HG02840 (cell line): Measurements from ENCODE around the gene CDK14.

ENCODE experiments used
- ATAC-seq: cut with Tn5 transposase; IDR thresholded peaks from one replicate; pipeline ENCODE4 v1.9.1; 2021; ENCODE audit warnings: mild to moderate bottlenecking, moderate library complexity, moderate number of reproducible peaks; ENCODE audit not compliant: unreplicated experiment, low FRiP score

The CDK14 gene

GRCh38 chr7:90595801-90596670 lies at the start of gene CDK14:
CDK14 (plus strand) TSS chr7:90596321; CDS start chr7:90596628, 307 bp downstream.
- peak; percentile 55 for ATAC-seq

DNA sequence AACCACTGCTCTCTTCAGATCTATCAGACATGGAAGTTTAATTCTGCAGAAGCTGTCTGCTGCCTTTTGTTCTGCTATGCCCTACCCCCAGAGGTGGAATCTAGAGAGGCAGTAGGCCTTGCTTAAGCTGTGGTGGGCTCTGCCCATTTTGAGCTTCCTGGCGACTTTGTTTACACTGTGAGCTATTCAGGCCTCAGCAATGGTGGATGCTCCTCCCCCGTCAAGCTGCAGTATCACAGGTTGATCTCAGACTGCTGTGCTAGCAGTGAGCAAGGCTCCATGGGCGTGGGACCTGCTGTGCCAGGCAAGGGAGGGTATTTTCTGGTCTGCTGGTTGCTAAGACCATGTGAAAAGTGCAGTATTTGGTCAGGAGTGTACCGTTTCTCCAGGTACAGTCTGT lies 45.1 kb upstream of the CDK14 start:
- ATAC-seq: no peak

- no peak for ATAC-seq
Measured at GRCh38 chr7:90552521-90552920, 43.6 kb upstream of the CDK14 start.

- no peak for ATAC-seq
Measured at GRCh38 chr7:90560730-90561129, 35.4 kb upstream of the CDK14 start.

DNA sequence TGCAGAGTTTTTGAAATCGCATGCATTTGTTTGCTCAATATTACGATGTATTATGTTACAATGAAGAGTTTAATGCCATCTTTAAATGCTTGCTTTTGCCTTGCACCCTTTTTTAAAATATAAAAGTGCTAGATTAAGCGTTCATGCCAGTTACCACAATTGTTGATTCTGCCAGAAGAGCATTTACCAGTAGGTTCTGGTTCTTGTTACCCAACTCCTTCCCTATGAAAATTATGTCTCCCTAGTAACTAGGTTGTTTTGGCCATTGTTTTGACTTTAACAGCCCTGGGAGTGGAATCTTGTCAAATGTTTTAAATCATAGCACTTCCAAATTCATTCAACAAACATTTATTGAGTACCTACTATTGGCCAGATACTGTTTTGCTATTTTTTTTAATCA lies 32.8 kb upstream of the CDK14 start:
- no peak for ATAC-seq

GRCh38 chr7:90564455-90564854 lies 31.7 kb upstream of the CDK14 start:
- ATAC-seq: no peak

DNA sequence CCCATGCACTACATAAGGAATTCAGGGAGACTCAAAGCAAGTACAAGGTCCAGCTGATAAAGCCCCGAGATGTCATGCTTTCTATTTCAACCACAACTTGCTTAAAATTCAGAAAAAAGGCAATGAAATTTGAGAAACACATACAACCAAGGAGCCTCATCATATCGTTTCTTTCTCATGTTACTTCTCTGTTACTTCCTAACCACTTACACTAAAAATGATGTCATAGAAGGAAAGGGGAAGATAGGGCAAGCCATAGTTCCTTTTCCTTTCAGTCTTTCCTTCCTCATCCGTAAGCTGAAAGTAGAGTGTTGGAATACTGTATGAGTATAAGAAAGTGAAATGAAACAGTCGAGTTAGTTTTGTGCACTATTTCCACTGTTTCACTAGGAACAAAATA lies 27.9 kb upstream of the CDK14 start:
- no peak for ATAC-seq

DNA sequence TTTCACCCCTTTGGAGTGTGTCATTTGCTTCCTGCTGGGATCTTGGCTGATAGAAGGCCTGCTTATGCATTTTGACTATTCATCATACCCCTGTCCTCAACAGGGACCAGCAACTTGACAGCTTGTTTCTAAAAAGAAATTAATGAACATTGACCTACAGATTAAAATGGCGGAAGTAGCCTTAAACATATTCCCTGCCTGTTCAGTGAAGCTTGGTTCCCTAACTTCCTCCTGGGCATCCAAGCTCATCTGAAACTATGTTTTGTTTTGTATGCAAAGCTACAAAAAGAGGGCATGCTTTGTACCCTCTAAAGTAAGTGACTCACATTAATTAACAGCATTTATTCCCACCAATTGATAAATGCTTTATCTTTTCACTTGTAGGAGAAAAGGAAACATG lies 26.8 kb upstream of the CDK14 start:
- no peak for ATAC-seq

GRCh38 chr7:90570373-90570959 lies 25.7 kb upstream of the CDK14 start:
- no peak for ATAC-seq

DNA sequence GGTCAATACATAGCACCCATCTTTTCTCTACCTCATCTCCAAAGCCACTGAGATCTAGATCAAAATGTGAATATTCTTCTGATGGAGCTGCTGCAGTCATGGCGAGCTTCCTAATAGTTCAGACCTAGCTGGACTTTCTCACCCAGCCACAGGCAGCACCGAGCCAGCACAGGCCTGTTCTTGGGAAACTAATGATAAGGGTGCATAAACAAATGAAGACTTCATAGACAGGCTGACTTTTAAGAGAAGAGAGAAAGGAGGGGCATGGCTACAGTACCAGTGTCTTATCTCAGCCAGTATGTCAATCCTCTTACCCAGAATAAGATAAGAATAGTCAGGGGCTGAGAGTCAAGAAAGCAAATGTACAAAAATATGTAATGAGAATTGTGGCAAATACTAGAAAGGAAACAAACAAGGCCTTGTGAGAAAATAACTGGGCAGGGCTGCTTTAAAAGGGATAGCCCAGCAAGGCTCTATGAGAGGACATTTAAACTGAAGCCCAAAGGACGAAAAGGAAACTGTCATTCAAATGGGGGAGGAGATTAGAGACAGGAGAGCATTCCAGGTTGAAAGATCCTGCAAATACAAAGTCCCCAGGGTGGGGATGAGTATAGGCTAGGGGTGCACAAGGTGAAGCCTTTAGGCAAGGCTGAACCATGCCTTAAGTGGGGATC lies 21.8 kb upstream of the CDK14 start:
- no peak for ATAC-seq

DNA sequence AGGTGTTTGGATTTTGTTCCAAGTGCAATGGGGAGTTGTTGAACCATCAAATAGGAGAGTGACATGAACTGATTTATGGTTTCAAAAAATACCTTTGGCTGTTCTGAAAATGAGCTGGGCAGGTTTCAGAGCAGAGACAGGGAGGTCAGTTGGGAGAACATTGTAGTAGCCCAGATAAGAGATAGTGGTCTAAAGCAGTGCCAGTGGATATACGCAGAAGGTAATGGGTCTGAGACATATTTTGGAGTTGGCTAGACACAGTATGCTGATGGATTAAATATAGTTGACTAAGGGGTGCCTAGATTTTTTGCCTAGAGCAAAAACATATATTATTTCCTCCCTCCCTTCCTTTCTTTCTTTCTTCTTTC lies 21.3 kb upstream of the CDK14 start:
- no peak for ATAC-seq

DNA sequence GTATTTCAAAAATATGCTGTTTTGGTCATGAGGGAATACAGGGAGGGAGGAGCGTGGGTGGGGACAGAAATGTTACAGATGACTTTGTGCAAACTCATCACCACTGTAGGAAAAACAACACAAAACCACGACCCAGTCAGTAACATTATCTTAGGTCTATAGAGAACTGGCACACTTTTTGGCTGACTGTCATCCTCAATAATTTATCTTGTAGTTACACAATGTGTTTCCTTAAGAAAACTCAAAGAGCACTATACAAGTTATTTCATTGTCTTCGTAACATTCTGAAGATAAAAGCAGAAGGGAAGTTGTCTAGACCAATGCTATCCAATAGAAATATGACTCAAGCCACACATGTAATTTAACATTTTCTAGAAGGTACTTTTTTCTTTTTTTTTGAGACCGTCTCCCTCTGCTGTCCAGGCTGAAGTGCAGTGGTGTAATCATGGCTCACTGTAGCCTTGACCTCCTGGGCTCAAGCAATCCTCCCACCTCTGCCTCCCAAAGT lies 16.9 kb upstream of the CDK14 start:
- ATAC-seq: no peak

- ATAC-seq: no peak
Measured at GRCh38 chr7:90580051-90580450, 16.1 kb upstream of the CDK14 start.

GRCh38 chr7:90582164-90582563 lies 14.0 kb upstream of the CDK14 start:
- no peak for ATAC-seq

- ATAC-seq: no peak
Measured at GRCh38 chr7:90584378-90584777, 11.7 kb upstream of the CDK14 start.

DNA sequence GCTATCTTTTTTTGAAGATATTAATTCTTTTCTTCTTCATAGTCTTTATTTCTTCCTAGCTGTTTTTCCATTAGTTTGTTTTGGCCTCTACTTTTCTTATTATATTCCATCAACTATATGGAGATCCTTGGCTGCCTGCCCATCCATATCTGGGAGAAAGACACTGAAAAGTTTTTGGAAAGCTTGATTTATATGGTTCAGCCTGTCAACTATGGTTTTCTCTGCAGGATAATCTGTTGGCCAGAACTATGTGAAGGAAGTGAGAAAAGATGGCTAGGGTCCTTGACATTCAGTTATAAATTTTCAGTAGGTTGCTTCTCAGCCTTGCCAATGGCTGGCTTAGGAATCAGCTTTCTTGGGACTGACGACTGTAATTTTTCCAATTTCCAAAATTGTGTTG lies 10.0 kb upstream of the CDK14 start:
- no peak for ATAC-seq

- ATAC-seq: no peak
Measured at GRCh38 chr7:90587766-90588165, 8.4 kb upstream of the CDK14 start.

GRCh38 chr7:90592033-90592432 lies 4.1 kb upstream of the CDK14 start:
- no peak for ATAC-seq

- ATAC-seq: no peak
Measured at GRCh38 chr7:90593205-90593604, 2.9 kb upstream of the CDK14 start.

- ATAC-seq: no peak
Measured at GRCh38 chr7:90594751-90595317, 1.3 kb upstream of the CDK14 start.

DNA sequence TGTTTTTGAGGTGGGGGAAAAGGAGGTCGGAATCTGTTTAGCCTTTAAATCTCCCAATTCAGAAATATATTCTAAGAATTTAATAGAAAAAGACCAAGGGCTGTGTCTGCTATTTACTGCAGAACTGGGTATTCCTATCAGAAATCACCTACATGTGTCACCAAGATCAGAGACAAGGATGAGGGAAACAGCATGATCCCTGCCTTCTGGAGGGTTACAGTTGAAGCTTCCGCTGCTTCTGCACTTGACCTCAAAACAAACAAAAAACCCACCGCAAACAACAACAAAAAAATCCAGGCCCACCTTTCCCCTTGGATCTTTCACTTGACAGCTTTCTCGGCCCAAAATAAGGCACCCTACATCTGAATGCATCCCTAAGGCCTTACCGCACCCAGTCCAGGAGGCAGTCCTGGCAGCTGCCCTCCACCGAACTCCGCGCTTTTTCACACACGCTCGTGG lies 750 bp upstream of the CDK14 start:
- no peak for ATAC-seq
